ENCODE measurements around the gene SGCD. TPM values are rescaled to one million over a fixed set of nuclear protein-coding genes. Genes with fewer than 3 reads are reported as not detected.

The SGCD gene
- total and polyA plus RNA-seq, 8 donors: 10.4 to 15.8 (median 12.5) TPM

- intact Hi-C loops (cut with DNase I): no loop called here
- no peak for TF ChIP-seq CTCF (IDR thresholded peaks at IDR 0.05)
- Histone ChIP-seq H3K36me3 (no peaks in the 10 kb centered on the region), H3K4me3 (no peak overlapping the region), H3K9me3 (no peaks in the 10 kb centered on the region), H3K27me3 (no peaks in the 10 kb centered on the region), H3K27ac (no peak overlapping the region), H3K4me1 (no peaks in the 10 kb centered on the region)
- no peak for DNase-seq
- no peak for ATAC-seq
Measured at GRCh38 chr5:156587012-156587411, 260.0 kb downstream of the SGCD start.

GRCh38 chr5:156588306-156588705, 261.3 kb downstream of the SGCD start:
- no peak for DNase-seq
- intact Hi-C loops (cut with DNase I): no loop called here
- no peak overlapping the region for H3K4me3 ChIP-seq
- no peaks in the 10 kb centered on the region for H3K36me3 ChIP-seq
- H3K27me3 ChIP-seq: no peaks in the 10 kb centered on the region
- no peak for ATAC-seq
- no peaks in the 10 kb centered on the region for H3K4me1 ChIP-seq
- H3K9me3 ChIP-seq: no peaks in the 10 kb centered on the region
- no peak for TF ChIP-seq CTCF (IDR thresholded peaks at IDR 0.05)
- no peak overlapping the region for H3K27ac ChIP-seq

GRCh38 chr5:156589104-156589945, 262.4 kb downstream of the SGCD start:
- no peak for ATAC-seq
- intact Hi-C loops (cut with DNase I): no loop called here
- DNase-seq: peak in 2 of 4 donors; percentile 39 to 67
- Histone ChIP-seq H3K9me3 (no peaks in the 10 kb centered on the region), H3K27me3 (no peaks in the 10 kb centered on the region), H3K36me3 (no peaks in the 10 kb centered on the region), H3K4me1 (no peaks in the 10 kb centered on the region), H3K27ac (no peak overlapping the region), H3K4me3 (no peak overlapping the region)
- TF ChIP-seq CTCF (IDR thresholded peaks at IDR 0.05): no peak

GRCh38 chr5:156589946-156590216, 262.9 kb downstream of the SGCD start:
- Histone ChIP-seq H3K4me1 (no peaks in the 10 kb centered on the region), H3K9me3 (no peaks in the 10 kb centered on the region), H3K36me3 (no peaks in the 10 kb centered on the region), H3K27ac (no peak overlapping the region), H3K4me3 (no peak overlapping the region), H3K27me3 (no peaks in the 10 kb centered on the region)
- no peak for DNase-seq
- ATAC-seq: no peak
- TF ChIP-seq CTCF (IDR thresholded peaks at IDR 0.05): no peak
- intact Hi-C loops (cut with DNase I): no loop called here

- H3K4me3 ChIP-seq: no peak overlapping the region
- H3K4me1 ChIP-seq: no peaks in the 10 kb centered on the region
- no peaks in the 10 kb centered on the region for H3K9me3 ChIP-seq
- H3K27me3 ChIP-seq: no peaks in the 10 kb centered on the region
- TF ChIP-seq CTCF (IDR thresholded peaks at IDR 0.05): no peak
- no peak for DNase-seq
- no peaks in the 10 kb centered on the region for H3K36me3 ChIP-seq
- intact Hi-C loops (cut with DNase I): no loop called here
- ATAC-seq: no peak
- H3K27ac ChIP-seq: no peak overlapping the region
Measured at GRCh38 chr5:156590978-156591377, 264.0 kb downstream of the SGCD start.
